Measurements from ENCODE around the gene SPTBN5. TPM values are rescaled to one million over a fixed set of nuclear protein-coding genes. Genes with fewer than 3 reads are reported as not detected.
A peak's percentile ranks its signal among the peaks of the same experiment; 100 is the strongest.

The SPTBN5 gene
- total RNA-seq, 1 experiment from 2014 or later = 0.84 TPM

- no peaks in the 10 kb centered on the region for H3K9me3 ChIP-seq (ENCODE audit: low read length)
- no peaks in the 10 kb centered on the region for H3K79me2 ChIP-seq (ENCODE audit: low read length)
- ATAC-seq (no peak), DNase-seq (no peak)
- H4K20me1 ChIP-seq (ENCODE audit: low read length) = no peaks in the 10 kb centered on the region
- TF ChIP-seq CTCF (conservative IDR thresholded peaks at IDR 0.05; ENCODE audit: low read depth, low read length) = no peak
- no peak for TF ChIP-seq EZH2phosphoT487 (IDR thresholded peaks at IDR 0.05; ENCODE audit: borderline replicate concordance, low read length)
- no peak for TF ChIP-seq EZH2 (IDR thresholded peaks at IDR 0.05; ENCODE audit: low read length, unreplicated experiment)
- no peak overlapping the region for H3K9ac ChIP-seq (ENCODE audit: low read length)
- H3K27me3 ChIP-seq (ENCODE audit: low read length) = no peaks in the 10 kb centered on the region
- H3K27ac ChIP-seq (ENCODE audit: low read length) = no peak overlapping the region
- no peaks in the 10 kb centered on the region for H3K9me2 ChIP-seq (replicated peaks; ENCODE audit: low read length)
- ChIA-PET CTCF (interaction anchor here (0.7 kb wide), 1 partner anchor 66 kb away, joined by 3 read pairs; the partner anchor contains the start of gene EHD4), POLR2A (ENCODE audit: unreplicated experiment) (no interaction called here)
- H2AFZ ChIP-seq (ENCODE audit: low read length) = no peak overlapping the region
- no peak overlapping the region for H3K4me3 ChIP-seq (ENCODE audit: low read length)
- no peaks in the 10 kb centered on the region for H3K4me1 ChIP-seq (ENCODE audit: insufficient read depth, low read length)
- H3F3A ChIP-seq (ENCODE audit: low read length, unreplicated experiment) = no peaks in the 10 kb centered on the region
- no peak overlapping the region for H3K4me2 ChIP-seq (ENCODE audit: low read length)
- no TSS peak for BruUV-seq (replicated peaks)
- intact Hi-C loops (cut with micrococcal nuclease) = no loop called here
- H3K36me3 ChIP-seq (ENCODE audit: low read depth, low read length) = peaks cover 40% of the 10 kb centered on the region
Observed at GRCh38 chr15:41906608-41907007, 12.8 kb upstream of the SPTBN5 start.

- H3K79me2 ChIP-seq (ENCODE audit: low read length) = no peaks in the 10 kb centered on the region
- peaks cover 52% of the 10 kb centered on the region for H3K36me3 ChIP-seq (ENCODE audit: low read depth, low read length)
- POLR2A ChIA-PET (ENCODE audit: unreplicated experiment) = no interaction called here
Observed at GRCh38 chr15:41905036-41905793, 11.4 kb upstream of the SPTBN5 start.

More at GRCh38 chr15:41905036-41905793, 11.4 kb upstream of the SPTBN5 start:
- CTCF ChIA-PET = interaction anchor here (0.6 to 1.5 kb wide), 6 partner anchors 23 to 209 kb away, joined by 3 to 16 read pairs (median 5); partner anchors contain the start of genes EHD4 and MAPKBP1
- Histone ChIP-seq H3K9ac (ENCODE audit: low read length) (no peak overlapping the region), H3K27me3 (ENCODE audit: low read length) (no peaks in the 10 kb centered on the region), H3K4me1 (ENCODE audit: insufficient read depth, low read length) (no peaks in the 10 kb centered on the region), H3K9me3 (ENCODE audit: low read length) (no peaks in the 10 kb centered on the region), H3K27ac (ENCODE audit: low read length) (no peak overlapping the region), H3F3A (ENCODE audit: low read length, unreplicated experiment) (no peaks in the 10 kb centered on the region), H3K9me2 (replicated peaks; ENCODE audit: low read length) (no peaks in the 10 kb centered on the region), H3K4me3 (ENCODE audit: low read length) (no peak overlapping the region), H3K4me2 (ENCODE audit: low read length) (no peak overlapping the region), H2AFZ (ENCODE audit: low read length) (no peak overlapping the region), H4K20me1 (ENCODE audit: low read length) (no peaks in the 10 kb centered on the region)
- ATAC-seq (peak; percentile 23), DNase-seq (no peak)
- TF ChIP-seq CTCF (conservative IDR thresholded peaks at IDR 0.05; ENCODE audit: low read depth, low read length) (no peak), EZH2phosphoT487 (IDR thresholded peaks at IDR 0.05; ENCODE audit: borderline replicate concordance, low read length) (no peak), EZH2 (IDR thresholded peaks at IDR 0.05; ENCODE audit: low read length, unreplicated experiment) (no peak)
- intact Hi-C loops (cut with micrococcal nuclease) = loop anchor here (2.0 kb wide), 1 partner anchor 76 kb away; the partner anchor contains the start of gene JMJD7
- no TSS peak for BruUV-seq (replicated peaks)

Data from PC-3 (cell line).